ENCODE results near the gene SYTL3.
"Not testable (repeated sequence)": the region's sequence is repeated elsewhere in the genome, so short reads cannot be mapped to it uniquely, and the experiment has no call there.

Gene SYTL3

GRCh38 chr6:158611541-158612370 lies 38.1 kb upstream of the SYTL3 start:
- DNase-seq (ENCODE audit: extremely low read depth, insufficient read length) = no peak
- H3K36me3 ChIP-seq (ENCODE audit: control insufficient read depth, insufficient read depth, low read length) = peaks cover 15% of the 10 kb centered on the region
- TF ChIP-seq, protein P1, sequence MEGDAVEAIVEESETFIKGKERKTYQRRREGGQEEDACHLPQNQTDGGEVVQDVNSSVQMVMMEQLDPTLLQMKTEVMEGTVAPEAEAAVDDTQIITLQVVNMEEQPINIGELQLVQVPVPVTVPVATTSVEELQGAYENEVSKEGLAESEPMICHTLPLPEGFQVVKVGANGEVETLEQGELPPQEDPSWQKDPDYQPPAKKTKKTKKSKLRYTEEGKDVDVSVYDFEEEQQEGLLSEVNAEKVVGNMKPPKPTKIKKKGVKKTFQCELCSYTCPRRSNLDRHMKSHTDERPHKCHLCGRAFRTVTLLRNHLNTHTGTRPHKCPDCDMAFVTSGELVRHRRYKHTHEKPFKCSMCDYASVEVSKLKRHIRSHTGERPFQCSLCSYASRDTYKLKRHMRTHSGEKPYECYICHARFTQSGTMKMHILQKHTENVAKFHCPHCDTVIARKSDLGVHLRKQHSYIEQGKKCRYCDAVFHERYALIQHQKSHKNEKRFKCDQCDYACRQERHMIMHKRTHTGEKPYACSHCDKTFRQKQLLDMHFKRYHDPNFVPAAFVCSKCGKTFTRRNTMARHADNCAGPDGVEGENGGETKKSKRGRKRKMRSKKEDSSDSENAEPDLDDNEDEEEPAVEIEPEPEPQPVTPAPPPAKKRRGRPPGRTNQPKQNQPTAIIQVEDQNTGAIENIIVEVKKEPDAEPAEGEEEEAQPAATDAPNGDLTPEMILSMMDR (IDR thresholded peaks at IDR 0.05; ENCODE audit: insufficient read depth, low read length, poor library complexity, severe bottlenecking) = no peak
- no peaks in the 10 kb centered on the region for H3K27me3 ChIP-seq (replicated peaks; ENCODE audit: control insufficient read depth, insufficient read depth, low read length)
- no peak overlapping the region for H3K4me3 ChIP-seq (replicated peaks; ENCODE audit: low read depth, low read length)

DNA sequence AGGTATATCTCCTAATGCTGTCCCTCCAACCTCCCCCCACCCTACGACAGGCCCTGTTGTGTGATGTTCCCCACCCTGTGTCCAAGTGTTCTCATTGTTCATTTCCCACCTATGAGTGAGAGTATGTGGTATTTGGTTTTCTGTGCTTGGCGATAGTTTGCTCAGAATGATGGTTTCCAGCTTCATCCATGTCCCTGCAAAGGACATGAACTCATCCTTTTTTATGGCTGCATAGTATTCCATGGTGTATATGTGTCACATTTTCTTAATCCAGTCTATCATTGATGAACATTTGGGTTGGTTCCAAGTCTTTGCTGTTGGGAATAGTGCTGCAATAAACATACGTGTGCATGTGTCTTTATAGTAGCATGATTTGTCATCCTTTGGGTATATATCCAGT lies 35.2 kb upstream of the SYTL3 start:
- H3K4me3 ChIP-seq (replicated peaks; ENCODE audit: low read depth, low read length); H3K36me3 ChIP-seq (ENCODE audit: control insufficient read depth, insufficient read depth, low read length); H3K27me3 ChIP-seq (replicated peaks; ENCODE audit: control insufficient read depth, insufficient read depth, low read length); DNase-seq (ENCODE audit: extremely low read depth, insufficient read length): not testable (repeated sequence)

DNA sequence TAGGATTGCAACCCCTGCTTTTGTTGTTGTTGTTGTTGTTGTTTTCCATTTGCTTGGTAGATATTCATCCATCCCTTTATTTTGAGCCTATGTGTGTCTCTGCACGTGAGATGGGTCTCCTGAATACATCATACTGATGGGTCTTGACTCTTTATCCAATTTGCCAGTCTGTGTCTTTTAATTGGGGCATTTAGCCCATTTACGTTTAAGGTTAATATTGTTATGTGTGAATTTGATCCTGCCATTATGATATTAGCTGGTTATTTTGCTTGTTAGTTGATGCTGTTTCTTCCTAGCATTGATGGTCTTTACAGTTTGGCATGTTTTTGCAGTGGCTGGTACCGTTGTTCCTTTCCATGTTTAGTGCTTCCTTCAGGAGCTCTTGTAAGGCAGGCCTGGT lies 31.6 kb upstream of the SYTL3 start:
- H3K27me3 ChIP-seq (replicated peaks; ENCODE audit: control insufficient read depth, insufficient read depth, low read length); H3K4me3 ChIP-seq (replicated peaks; ENCODE audit: low read depth, low read length); DNase-seq (ENCODE audit: extremely low read depth, insufficient read length): not testable (repeated sequence)
- H3K36me3 ChIP-seq (ENCODE audit: control insufficient read depth, insufficient read depth, low read length) = peaks cover 13% of the 10 kb centered on the region

GRCh38 chr6:158619922-158620801 lies 29.7 kb upstream of the SYTL3 start:
- peaks cover 15% of the 10 kb centered on the region for H3K36me3 ChIP-seq (ENCODE audit: control insufficient read depth, insufficient read depth, low read length)
- no peaks in the 10 kb centered on the region for H3K27me3 ChIP-seq (replicated peaks; ENCODE audit: control insufficient read depth, insufficient read depth, low read length)
- TF ChIP-seq, protein P1 (IDR thresholded peaks at IDR 0.05; ENCODE audit: insufficient read depth, low read length, poor library complexity, severe bottlenecking) = no peak
- H3K4me3 ChIP-seq (replicated peaks; ENCODE audit: low read depth, low read length) = no peak overlapping the region
- DNase-seq (ENCODE audit: extremely low read depth, insufficient read length) = no peak

DNA sequence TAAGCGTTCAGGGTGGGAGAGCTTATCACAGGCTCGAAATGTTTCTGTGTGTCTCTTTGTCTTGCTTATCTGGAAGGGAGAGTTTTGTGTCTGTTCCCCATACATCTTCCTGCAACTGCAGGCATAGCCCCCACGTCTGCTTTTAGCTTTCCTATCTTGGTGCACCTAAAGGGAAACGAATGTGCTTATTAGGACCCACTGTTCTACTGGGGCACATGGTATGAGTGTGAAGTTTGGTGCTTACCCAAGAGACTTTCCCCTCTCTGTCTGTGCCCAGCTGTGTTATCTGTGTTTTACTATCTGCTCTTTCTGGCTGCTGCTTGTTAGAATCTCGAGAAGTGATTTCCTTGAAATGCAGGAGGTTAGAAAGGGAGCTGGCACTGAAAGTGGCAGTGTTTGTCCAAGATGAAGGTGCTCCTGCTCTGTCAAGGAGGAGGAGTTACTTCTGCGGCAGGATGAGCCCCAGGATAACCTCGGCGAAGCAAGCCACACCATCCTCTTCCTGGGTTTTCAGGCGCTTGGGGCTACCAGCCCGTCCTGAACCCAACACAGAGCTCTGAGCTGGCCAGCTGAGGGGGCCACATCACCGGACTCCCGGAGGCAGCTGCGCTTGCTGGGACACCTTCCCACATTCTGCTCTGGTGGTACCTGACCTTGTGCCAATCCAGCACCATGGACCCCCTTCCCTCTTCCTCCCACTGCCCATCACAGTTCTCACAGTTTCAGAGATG lies 28.7 kb upstream of the SYTL3 start:
- H3K4me3 ChIP-seq (replicated peaks; ENCODE audit: low read depth, low read length) = no peak overlapping the region
- TF ChIP-seq, protein P1 (IDR thresholded peaks at IDR 0.05; ENCODE audit: insufficient read depth, low read length, poor library complexity, severe bottlenecking) = no peak
- no peaks in the 10 kb centered on the region for H3K27me3 ChIP-seq (replicated peaks; ENCODE audit: control insufficient read depth, insufficient read depth, low read length)
- peaks cover 21% of the 10 kb centered on the region for H3K36me3 ChIP-seq (ENCODE audit: control insufficient read depth, insufficient read depth, low read length)
- DNase-seq (ENCODE audit: extremely low read depth, insufficient read length) = no peak

- Histone ChIP-seq H3K36me3 (ENCODE audit: control insufficient read depth, insufficient read depth, low read length) (peaks cover 21% of the 10 kb centered on the region), H3K27me3 (replicated peaks; ENCODE audit: control insufficient read depth, insufficient read depth, low read length) (no peaks in the 10 kb centered on the region), H3K4me3 (replicated peaks; ENCODE audit: low read depth, low read length) (no peak overlapping the region)
- TF ChIP-seq, protein P1 (IDR thresholded peaks at IDR 0.05; ENCODE audit: insufficient read depth, low read length, poor library complexity, severe bottlenecking) = no peak
- no peak for DNase-seq (ENCODE audit: extremely low read depth, insufficient read length)
These were observed 27.9 kb upstream of the SYTL3 start for GRCh38 chr6:158621694-158622544.

Measured in GM06990 (cell line).